ENCODE results near the gene NPSR1. TPM values are rescaled to one million over a fixed set of nuclear protein-coding genes. Genes with fewer than 3 reads are reported as not detected.
"Not testable (repeated sequence)": the region's sequence is repeated elsewhere in the genome, so short reads cannot be mapped to it uniquely, and the experiment has no call there.

NPSR1 gene
- polyA plus RNA-seq, 4 donors, result 0.14 TPM; not detected in 3

DNA sequence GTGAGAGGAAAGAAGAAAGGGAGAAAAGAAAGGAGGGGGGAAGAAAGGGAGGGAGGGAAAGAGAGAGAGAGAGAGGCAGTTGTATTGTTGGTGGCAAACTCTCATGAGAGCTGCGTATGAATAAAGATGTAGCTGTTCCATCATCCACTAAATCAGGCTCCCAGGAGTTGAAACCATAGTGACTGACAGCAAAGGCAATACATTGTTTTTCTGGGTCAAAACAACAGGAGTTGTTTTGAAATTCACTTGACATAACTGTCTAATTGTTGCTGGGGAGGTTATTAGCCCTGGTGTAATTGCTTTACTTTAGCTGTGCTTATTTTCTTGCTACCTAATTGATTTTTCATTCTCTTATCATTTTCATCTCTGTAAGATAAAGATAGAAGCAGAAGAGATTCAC lies 173.4 kb downstream of the NPSR1 start:
- DNase-seq (ENCODE audit: low read depth in 4 of 4, low spot score in 3 of 4), result no peak

DNA sequence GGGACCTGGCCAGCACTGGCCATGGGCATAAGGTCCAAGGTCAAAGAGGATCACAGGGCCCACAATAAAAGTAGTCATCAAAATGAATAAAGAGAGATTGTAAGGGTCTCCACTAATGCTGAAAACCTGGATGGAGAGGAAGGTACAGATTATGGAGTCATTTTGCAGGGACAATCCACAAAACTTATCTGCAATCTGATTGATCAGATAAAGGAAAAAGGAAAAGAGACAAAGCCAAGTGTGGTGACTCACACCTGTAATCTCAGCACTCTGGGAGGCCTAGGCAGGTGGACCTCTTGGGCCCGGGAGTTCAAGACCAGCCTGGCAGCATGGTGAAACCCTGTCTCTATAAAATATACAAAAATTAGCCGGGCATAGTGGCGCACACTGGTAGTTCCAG lies 174.0 kb downstream of the NPSR1 start:
- DNase-seq (ENCODE audit: low read depth in 4 of 4, low spot score in 3 of 4), result no peak

DNA sequence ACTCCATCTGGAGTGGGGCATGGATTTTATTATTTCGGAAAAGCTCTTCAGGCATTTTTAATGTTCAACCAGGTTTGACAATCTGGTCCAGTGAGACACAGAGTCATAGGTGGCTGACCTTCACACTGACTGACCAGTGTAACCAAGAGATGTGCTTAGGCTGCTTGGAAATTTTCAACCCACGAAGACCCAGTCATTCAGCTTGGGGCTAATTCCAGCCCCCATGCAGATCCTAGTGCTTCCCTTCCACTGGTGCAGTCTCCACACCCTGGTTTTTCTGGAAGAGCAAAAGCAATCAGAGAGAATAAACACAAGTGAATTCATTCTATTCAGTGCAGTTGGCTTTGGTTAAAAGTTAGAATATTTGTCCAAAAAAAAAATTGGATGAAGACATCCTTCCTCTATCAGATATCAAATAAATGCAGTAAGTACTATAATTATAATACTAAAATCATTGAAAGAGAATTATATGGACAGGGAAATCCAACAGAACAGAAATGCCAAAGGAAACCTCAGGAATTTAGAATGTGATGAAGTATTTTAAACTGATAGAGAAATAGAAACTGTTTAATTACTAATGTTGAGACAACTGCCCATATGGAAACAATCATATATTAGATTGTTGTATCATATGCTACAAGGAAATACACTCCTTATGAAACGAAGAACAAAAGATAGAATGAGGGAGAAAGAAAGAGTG lies 178.0 kb downstream of the NPSR1 start:
- DNase-seq (ENCODE audit: low read depth in 4 of 4, low spot score in 3 of 4), result no peak

DNA sequence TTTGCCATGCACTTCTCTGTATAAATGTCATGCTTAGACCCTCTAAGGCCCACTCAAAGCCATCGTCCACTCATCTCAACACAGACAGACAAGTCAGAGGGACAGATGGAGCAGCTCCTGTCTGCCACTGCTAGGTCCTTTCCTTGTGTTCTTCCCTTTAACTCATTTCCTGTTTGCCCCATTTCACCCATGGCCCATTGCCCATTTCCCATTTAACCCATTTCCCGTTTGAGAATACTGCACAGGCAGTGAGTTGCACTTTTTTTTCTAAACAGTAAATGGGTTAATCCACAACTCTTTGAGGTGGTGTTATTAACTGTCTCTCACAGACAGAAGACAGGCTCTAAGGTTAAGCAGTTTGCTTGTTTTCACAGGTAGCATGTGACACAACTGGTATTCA lies 179.3 kb downstream of the NPSR1 start:
- no peak for DNase-seq (ENCODE audit: low read depth in 4 of 4, low spot score in 3 of 4)

DNA sequence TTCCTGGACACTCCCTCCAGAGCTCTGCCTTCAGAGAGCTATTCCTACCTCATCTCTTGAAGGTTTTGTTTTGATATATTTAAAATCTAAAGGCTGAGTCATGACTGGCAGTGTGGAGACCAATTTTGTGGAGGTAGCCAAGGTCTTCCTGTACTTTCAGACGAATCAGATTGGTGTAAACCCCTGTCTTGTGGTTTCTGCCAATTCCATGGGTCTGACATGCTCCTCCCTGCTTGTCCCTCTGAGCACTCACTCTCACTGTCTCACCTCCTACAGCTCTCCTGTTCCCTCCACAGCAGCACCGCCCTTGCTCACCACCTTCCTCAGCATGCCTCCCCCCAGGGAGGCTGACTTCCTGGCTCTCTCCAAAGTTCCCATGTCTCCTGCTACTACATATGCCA lies 179.8 kb downstream of the NPSR1 start:
- DNase-seq (ENCODE audit: low read depth in 4 of 4, low spot score in 3 of 4), result no peak

DNA sequence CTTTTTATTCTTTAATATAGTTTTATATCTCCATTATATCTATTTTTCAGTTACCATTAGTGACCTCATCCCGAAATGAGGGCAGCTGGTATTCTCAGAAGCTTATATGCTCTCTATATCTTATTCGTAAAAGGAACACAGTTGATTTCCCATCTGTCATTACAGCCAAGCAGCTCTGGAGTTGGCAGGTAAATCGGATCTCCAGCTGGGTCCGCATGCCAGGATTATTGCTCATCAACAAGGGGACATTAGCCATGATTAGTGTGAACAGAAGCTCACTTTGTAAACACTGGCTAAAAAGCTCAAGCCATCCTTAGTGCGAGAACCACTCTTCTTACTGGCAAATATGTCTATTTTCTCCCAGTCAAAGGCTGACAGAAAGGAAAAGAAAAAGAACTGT lies 180.3 kb downstream of the NPSR1 start:
- no peak for DNase-seq (ENCODE audit: low read depth in 4 of 4, low spot score in 3 of 4)

DNA sequence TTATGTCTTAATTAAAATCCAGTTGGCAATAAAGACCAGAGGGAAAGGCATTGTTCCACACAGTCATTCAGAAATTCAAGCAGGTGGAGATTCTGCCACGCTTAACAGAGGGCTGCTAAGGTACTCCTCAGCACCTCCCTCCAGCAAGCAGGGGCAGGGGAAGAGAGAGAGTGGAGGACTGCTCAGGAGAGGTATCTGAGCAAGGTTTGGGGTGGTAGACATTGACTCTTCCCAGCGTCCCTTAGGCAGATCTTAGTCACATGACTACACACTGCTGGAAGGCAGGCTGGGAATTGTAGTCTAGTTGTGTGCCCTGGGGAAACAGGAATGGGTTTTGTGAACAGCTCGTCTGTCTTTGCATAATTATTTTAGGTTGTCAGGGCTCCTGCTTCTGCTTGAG lies 181.6 kb downstream of the NPSR1 start:
- no peak for DNase-seq (ENCODE audit: low read depth in 4 of 4, low spot score in 3 of 4)

DNA sequence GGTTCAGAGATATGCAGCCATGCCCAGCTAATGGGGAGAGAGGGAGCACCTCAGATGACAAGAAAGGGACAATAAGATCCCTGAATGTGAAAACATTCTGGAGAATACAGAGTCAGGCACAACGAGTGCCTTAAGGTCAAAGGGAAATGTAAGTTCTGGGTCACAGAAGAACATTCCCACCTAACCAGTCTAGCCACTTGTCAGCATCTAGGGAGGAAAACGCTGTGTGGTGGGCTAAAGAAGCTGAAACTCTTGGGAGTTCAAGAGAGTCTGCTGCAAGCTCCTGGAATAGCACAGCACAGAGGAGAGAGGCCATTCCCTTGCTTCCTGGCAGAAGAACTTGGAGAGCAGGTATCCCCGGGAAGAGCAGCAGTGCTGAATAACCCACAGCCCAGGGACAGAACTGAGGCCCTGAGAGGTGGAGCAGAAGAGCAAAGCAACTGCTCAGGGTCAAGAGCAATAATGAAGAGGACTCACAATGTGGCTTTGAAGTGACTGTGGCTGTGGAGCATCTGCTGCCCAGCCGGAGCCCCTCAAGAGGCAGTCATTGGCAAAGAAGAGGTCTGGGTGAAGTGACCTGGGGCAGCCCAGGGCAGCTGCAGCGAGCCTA lies 182.3 kb downstream of the NPSR1 start:
- DNase-seq (ENCODE audit: low read depth in 4 of 4, low spot score in 3 of 4), result no peak

DNA sequence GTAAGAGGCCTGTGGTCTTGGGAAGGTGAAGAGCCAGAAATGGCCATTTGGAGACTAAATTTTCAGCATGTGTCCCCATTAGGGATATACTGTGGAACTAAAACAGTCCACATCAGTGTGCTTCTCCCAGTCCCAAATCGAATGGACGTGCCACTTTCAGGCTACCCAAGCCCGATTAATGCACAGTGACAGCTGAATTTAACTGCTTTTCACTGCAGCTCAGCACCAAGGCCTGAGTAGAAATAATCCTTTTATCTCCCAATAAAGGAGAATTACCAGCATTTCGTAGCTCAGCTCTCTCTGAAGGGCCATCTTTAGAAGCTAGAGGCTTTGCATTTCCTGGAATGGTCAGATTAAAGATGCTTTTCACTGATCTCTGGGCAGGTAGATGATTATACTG lies 183.3 kb downstream of the NPSR1 start:
- no peak for DNase-seq (ENCODE audit: low read depth in 4 of 4, low spot score in 3 of 4)

DNA sequence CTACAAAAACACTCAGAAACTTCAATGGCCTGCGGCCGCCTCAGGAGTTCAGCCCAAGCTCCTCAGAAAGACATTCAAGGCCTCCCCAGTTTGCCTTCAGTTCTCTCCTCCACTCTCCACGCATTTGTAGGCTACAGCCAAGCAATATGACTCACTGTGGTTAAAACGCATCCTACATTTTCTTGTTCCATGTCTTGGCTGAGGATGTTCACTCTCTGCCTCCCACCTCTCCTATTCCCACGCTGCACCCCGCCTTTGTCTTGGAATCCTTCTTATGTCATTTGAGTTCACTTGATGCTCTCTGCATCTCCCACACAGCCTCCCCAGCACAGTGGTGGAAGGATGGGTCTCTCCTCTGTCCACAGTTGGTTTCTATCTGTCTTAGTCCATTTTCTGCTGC lies 184.8 kb downstream of the NPSR1 start:
- DNase-seq (ENCODE audit: low read depth in 4 of 4, low spot score in 3 of 4), result no peak

DNA sequence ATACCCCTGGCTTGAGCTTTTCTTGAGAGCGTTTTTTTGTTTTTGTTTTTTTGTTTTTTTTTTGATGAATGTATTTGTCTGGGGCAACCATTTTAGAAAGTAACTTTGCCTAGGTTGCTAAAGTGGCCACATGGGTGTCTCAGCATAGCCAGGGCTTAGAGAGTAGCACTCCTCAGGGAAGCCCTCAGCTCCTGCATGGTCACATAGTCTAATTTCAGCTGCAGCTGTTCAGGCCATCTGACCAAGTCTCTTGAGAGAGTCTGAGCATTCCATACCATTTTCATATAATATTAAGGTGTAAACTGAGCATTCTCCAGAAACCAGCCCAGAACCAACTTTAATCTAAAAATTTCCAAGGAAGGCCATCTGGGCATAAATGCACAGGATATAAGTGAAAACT lies 186.4 kb downstream of the NPSR1 start:
- DNase-seq (ENCODE audit: low read depth in 4 of 4, low spot score in 3 of 4), result no peak

DNA sequence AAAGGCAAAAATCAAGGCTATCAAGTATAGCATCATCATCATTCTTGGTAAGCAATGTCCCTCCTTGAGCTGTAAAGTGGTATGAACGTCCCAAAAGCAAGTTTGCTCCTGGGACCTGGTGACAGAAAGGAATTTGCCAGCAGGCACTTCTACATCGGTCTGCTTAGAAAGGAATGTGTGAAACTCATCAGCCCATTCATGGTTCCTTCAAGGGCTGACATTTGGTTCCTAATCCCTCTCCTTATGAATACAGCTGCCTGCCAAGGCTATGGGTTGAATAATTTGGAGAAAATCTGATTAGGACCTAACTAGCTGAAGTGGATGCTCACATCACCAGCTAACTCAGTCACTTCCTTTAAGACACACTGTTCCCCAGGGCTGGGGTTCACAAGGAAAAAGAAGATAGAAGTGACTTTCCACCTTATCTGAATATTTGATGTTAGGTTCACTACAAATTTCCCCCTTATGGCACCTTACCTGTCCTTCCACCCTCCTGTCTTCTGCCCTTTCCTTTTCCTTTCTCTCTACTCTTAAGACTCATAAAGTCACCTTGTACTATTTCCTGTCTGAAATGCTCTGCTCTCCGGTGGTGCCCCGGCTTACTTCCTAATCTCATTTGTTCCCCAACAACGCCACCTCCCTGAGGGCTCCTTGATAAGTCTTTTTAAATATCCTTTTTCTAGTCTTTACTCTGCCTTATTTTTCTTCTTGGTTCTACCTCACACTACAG lies 187.1 kb downstream of the NPSR1 start:
- DNase-seq (ENCODE audit: low read depth in 4 of 4, low spot score in 3 of 4), result no peak

DNA sequence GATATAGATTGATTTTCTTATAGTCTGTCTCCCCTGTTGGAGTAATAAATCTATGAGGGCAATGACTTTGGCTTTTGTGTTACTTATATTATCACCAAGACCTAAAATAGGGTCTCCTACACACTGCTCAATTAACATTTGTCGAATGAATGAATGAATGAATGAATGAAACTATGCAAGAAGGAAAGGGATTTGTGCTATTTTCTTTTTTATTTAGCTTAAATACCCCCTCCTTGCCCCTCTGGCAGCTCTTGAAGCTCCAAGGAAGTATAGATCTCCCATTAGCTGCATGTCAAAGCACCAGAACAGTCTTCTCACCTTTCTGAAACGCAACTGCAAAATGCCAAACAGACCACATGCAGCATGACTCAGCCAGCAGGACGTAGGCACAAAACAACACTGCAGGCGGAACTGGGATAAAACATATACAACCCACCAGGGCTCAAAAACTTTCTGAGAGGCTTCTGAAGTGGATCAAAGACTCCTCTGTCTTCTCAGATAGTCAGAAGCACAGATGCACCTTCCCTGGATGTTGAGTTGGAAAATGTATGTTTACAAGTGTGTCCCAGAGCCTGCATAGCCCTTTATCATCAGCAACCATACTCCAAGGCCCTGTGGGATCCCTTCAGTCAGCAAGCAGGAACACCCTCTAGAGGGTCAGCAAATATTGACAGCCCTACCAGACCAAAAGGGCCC lies 187.8 kb downstream of the NPSR1 start:
- DNase-seq (ENCODE audit: low read depth in 4 of 4, low spot score in 3 of 4), result no peak

DNA sequence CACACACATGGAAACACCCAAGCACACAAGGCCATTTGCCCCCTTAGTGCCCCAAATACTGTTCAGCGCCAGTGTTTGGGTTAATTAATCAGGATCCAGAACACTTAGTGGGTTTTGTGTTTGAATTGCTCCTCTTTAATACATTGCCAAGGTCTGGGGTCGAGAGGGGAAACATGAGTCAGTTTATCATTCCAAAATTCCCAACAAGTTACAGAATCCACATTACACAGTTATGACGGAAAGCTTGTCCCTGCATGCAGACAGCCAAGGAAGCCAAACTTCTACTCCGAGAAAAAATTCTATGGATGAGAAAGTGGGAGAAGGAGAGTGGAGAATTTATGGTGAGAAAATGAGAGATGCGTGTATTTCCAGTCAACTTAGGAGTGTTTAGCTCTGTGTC lies 189.0 kb downstream of the NPSR1 start:
- no peak for DNase-seq (ENCODE audit: low read depth in 4 of 4, low spot score in 3 of 4)

DNA sequence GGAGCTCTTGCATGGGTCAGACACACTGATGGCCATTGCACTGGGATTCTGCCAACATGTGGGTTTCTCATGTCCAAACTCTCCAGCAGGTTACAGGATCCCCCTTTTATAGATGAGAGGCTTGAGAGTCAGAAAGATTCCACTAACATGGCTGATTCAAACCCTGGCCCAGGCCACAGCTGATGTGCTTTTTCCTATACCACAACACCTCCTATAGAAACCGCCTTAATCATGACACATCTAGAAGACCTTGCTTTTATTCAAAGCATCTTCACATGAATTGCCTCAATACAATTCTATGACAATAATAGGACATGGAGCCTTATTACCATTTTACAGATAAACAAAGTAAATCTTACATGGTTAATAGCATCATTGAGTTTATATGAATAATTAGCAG lies 190.7 kb downstream of the NPSR1 start:
- no peak for DNase-seq (ENCODE audit: low read depth in 4 of 4, low spot score in 3 of 4)

DNA sequence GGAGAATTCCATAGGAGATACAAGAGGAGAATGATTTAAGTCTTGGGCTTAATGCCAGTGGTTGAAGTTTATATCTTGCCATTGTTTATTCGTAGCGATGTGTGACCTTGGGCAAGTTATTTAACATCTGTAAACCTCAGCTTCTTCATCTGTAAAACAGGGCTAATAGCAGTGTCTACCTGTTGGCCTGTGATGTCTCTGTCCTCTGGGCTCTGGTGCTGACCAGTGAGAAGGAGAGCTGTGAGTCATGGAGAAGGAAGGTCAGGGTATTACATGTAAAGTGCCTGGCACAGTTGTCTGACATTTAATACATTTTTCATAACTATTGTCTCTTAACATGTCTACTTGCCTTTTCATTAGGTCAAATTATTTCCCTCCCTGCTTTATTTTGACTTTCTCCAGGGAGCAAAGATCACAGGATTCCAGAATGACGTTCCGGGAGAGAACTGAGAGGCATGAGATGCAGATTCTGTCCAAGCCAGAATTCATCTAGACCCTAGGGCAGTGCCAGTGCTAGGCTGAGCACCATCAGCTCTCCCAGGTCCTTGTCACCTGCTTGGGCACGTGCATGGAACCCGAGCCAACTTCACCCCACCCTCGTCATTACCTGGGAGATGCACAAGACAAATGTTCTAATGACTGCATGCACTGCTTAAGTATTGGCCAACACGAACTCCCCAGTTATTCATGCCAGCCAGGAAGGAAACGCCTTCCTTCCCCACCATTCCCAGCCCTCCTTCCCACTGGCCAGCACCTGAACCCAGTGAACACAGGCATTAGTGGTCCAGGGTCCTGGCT lies 191.3 kb downstream of the NPSR1 start:
- DNase-seq (ENCODE audit: low read depth in 4 of 4, low spot score in 3 of 4), result no peak

DNA sequence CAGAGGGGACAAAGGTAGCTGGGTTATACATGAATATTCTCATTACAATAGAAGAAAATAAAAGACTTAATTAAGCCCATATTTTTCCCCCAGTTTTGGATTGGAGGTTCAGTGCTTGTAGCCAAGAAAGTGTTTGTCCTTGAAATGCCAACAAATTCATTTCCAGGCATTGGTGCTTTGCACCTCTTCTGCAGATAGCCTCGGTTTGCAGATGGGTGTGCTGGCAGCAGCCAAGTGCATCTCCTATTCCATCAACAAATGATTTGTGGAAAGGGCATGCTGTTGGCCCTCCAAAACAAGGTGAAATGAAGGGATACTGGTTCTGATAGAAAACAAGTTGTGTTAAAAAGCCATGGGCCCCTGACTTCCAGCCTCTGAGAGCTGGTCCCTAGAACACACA lies 192.0 kb downstream of the NPSR1 start:
- DNase-seq (ENCODE audit: low read depth in 4 of 4, low spot score in 3 of 4), result no peak

DNA sequence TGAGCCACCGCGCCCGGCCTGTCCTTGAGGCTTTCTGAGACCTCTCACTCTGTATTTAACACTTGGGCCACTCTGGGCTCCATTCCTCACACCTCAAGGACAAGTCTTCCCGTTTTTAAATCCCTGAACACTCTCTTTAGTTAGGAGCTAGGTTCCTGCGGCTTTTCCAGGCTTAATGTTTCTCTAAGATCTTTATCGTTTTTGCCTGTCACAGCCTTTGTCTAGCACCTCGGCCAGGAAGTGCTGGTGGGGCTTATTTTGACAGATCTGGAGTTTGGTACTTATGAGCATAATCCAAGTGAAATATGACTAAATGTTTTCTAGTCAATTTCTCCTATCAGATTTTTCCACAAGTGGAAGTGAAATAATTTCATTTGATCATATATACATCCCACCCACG lies 192.7 kb downstream of the NPSR1 start:
- DNase-seq (ENCODE audit: low read depth in 4 of 4, low spot score in 3 of 4), result no peak

DNA sequence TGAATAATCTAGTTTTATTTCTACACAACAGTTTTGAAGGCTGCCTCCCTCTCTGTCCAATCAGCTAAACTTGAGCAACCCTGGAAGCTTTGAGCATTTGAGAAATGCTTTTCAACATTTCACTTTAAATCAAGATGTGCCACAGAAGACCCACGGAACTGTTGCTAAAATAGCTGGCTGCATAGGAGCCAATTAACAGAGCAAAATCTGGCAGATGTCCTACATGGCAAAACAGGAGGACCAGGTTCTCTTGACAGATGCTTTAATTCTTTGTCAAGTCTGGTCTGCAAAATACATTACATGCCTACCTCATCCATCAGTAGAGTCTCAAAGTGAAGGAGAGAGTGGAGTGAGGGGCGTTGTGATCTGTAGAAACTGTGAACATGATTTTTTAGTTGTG lies 193.4 kb downstream of the NPSR1 start:
- no peak for DNase-seq (ENCODE audit: low read depth in 4 of 4, low spot score in 3 of 4)

DNA sequence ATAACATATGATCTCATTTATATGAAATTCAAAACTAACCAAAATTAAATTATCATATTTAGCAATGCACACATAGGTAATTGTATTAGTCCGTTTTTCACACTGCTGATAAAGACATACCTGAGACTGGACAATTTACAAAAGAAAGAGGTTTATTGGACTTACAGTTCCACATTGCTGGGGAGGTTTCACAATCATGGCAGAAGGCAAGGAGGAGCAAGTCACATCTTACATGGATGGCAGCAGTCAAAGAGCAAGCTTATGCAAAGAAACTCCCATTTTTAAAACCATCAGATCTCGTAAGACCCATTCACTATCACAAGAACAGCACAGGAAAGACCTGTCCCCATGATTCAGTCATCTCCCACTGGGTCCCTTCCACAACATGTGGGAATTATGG lies 200.4 kb downstream of the NPSR1 start:
- DNase-seq (ENCODE audit: low read depth in 4 of 4, low spot score in 3 of 4), result not testable (repeated sequence)

DNA sequence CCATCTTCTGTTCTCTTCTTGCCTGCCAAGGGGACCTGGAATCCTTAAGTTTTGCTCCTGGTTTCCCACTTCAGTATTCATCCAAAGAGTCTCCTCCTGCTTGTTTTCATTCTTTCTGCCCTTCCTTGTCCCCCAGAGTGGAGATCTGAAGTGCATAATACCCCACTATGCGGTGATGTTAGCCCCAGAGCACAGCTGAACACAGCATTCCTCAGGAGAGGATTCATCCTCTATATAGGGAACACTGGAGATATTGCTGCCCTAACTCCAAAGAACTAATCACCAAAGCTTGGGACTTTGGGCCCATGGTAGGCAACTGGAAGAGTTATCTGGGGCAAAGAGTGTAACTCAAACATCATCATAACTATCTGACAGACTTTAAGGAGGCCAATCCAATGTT lies 201.3 kb downstream of the NPSR1 start:
- not testable (repeated sequence) for DNase-seq (ENCODE audit: low read depth in 4 of 4, low spot score in 3 of 4)

Measured in left renal pelvis (tissue), 4 donors.